ENCODE results near the gene MED13.
"Not testable (repeated sequence)": the region's sequence is repeated elsewhere in the genome, so short reads cannot be mapped to it uniquely, and the experiment has no call there.

MED13 gene

GRCh38 chr17:61904094-61904710 lies 160.9 kb downstream of the MED13 start:
- DNase-seq: no peak

- DNase-seq: no peak
Observed at GRCh38 chr17:61903251-61903650, 161.8 kb downstream of the MED13 start.

GRCh38 chr17:61897548-61898180 lies 167.4 kb downstream of the MED13 start:
- no peak for DNase-seq

- DNase-seq: no peak
Observed at GRCh38 chr17:61895391-61895790, 169.7 kb downstream of the MED13 start.

- DNase-seq: not testable (repeated sequence)
Observed at GRCh38 chr17:61894310-61894709, 170.8 kb downstream of the MED13 start.

Measured in fibroblast of skin of back (primary cell).